K562 (cell line): ENCODE results near the gene TRAIP. TPM values are rescaled to one million over a fixed set of nuclear protein-coding genes. Genes with fewer than 3 reads are reported as not detected.

Experiments
- ARID1B ChIP-seq: fragments of 450-650 bp; IDR thresholded peaks from 2 replicates; pipeline ENCODE4 v1.6.1; 2016; ENCODE audit warnings: antibody characterized with exemption, mild to moderate bottlenecking, inconsistent platforms
- DACH1 ChIP-seq: fragments of 450-650 bp; IDR thresholded peaks from 2 replicates; pipeline ENCODE4 v1.6.1; 2018; ENCODE audit not compliant: partially characterized antibody
- DLX4 ChIP-seq: fragments of 250-450 bp; sonication (Bioruptor Pico); IDR thresholded peaks from 2 replicates; pipeline ENCODE4 v1.6.1; 2021; ENCODE audit warnings: mild to moderate bottlenecking
- MEIS2 ChIP-seq: fragments of 450-650 bp; IDR thresholded peaks from 2 replicates; pipeline ENCODE4 v1.6.1; 2014; ENCODE audit warnings: mild to moderate bottlenecking; ENCODE audit not compliant: partially characterized antibody
- NFYB ChIP-seq: IDR thresholded peaks from 2 replicates; pipeline ENCODE4 v1.6.1; 2011; ENCODE audit warnings: mild to moderate bottlenecking, moderate library complexity; ENCODE audit not compliant: insufficient read length; ENCODE audit errors: extremely low read depth
- PTBP1 ChIP-seq: fragments of 200-400 bp; formaldehyde crosslinking; IDR thresholded peaks from 2 replicates; pipeline ENCODE4 v1.6.1; 2017; ENCODE audit warnings: low read depth, low read length
- RNF2 ChIP-seq: sonication (generic); IDR thresholded peaks from 2 replicates; pipeline ENCODE4 v1.6.1; 2016
- SMARCA4 ChIP-seq: fragments of 450-650 bp; IDR thresholded peaks from 2 replicates; pipeline ENCODE4 v1.6.1; 2016
- SMARCE1 ChIP-seq: fragments of 450-650 bp; IDR thresholded peaks from 2 replicates; pipeline ENCODE4 v1.7.1; 2016; ENCODE audit warnings: mild to moderate bottlenecking
- TAL1 ChIP-seq: fragments of 450-650 bp; IDR thresholded peaks from 2 replicates; pipeline ENCODE4 v1.6.1; 2016; ENCODE audit warnings: mild to moderate bottlenecking
- TBL1XR1 ChIP-seq, 2 experiments: IDR thresholded peaks; 2 replicates each; pipeline ENCODE4 v1.6.1; 2012; ENCODE audit warnings: improper control_type of control experiment in 2 of 2, low read length in 2 of 2, mild to moderate bottlenecking in 1 of 2
- USF2 ChIP-seq: sonication (generic); formaldehyde crosslinking; IDR thresholded peaks from 2 replicates; pipeline ENCODE4 v1.5.0; 2020; ENCODE audit warnings: missing genetic modification reagents
- YY1 ChIP-seq, 3 experiments: IDR thresholded peaks; 2 replicates each; pipeline ENCODE4 v1.6.1; 2011; ENCODE audit warnings: low read length in 2 of 3, mild to moderate bottlenecking in 2 of 3, moderate library complexity in 2 of 3, borderline replicate concordance in 1 of 3, control low read depth in 1 of 3, low read depth in 1 of 3; ENCODE audit not compliant: insufficient read depth in 3 of 3, insufficient replicate concordance in 2 of 3, control insufficient read depth in 1 of 3, insufficient read length in 1 of 3; ENCODE audit errors: extremely low read depth in 1 of 3
- ZBTB5 ChIP-seq: fragments of 450-650 bp; IDR thresholded peaks from 2 replicates; pipeline ENCODE4 v1.6.1; 2017; ENCODE audit warnings: antibody characterized with exemption
- ZBTB9 ChIP-seq: fragments of 450-650 bp; formaldehyde crosslinking; IDR thresholded peaks from 2 replicates; pipeline ENCODE4 v1.4.0; 2020; ENCODE audit warnings: mild to moderate bottlenecking, moderate library complexity
- ZMIZ1 ChIP-seq, 2 experiments: fragments of 150-350 bp in 1 of 2; IDR thresholded peaks; 2 replicates each; pipeline ENCODE4 v1.6.1; 2012 to 2016; ENCODE audit warnings: low read depth in 2 of 2, low read length in 2 of 2, mild to moderate bottlenecking in 1 of 2, moderate library complexity in 1 of 2
- ZNF239 ChIP-seq: fragments of 250-450 bp; sonication (Bioruptor Pico); IDR thresholded peaks from 2 replicates; pipeline ENCODE4 v1.4.0; 2020; ENCODE audit warnings: mild to moderate bottlenecking
- polyA plus RNA-seq, 8 experiments: library from polyadenylated mRNA; depleted of rRNA in 4 of 8; stranded (reverse) in 5 of 8; unstranded in 3 of 8; fragments of >200 nt; fragmentation: Nextera tagmentation in 2 of 8; fragmentation: Illumina TruSeq in 1 of 8; extraction: Ambion mirVana in 2 of 8; extraction: Trizol in 1 of 8; gene quantifications; 2 replicates each; pipeline versions ENCODE4 v1.2.1 to v1.2.3, GENCODE V29; 2011 to 2014; ENCODE audit warnings: inconsistent platforms in 1 of 8, missing spikeins in 1 of 8
- total RNA-seq, 7 experiments: library from RNA; depleted of rRNA in 6 of 7; stranded (reverse); fragments of >200 nt in 6 of 7; fragmentation: Illumina TruSeq in 2 of 7; extraction: Trizol in 2 of 7; gene quantifications; 2 replicates each; pipeline versions ENCODE4 v1.2.1 to v1.2.3, GENCODE V29; 2011 to 2021; ENCODE audit warnings: low replicate concordance in 1 of 7

Gene TRAIP
- total and polyA plus RNA-seq, 9 of the 15 experiments (the other 6 are each of a cell fraction or from before 2014, with no cell fraction given): 14.3 to 38.6 (median 21.2) TPM

DNA sequence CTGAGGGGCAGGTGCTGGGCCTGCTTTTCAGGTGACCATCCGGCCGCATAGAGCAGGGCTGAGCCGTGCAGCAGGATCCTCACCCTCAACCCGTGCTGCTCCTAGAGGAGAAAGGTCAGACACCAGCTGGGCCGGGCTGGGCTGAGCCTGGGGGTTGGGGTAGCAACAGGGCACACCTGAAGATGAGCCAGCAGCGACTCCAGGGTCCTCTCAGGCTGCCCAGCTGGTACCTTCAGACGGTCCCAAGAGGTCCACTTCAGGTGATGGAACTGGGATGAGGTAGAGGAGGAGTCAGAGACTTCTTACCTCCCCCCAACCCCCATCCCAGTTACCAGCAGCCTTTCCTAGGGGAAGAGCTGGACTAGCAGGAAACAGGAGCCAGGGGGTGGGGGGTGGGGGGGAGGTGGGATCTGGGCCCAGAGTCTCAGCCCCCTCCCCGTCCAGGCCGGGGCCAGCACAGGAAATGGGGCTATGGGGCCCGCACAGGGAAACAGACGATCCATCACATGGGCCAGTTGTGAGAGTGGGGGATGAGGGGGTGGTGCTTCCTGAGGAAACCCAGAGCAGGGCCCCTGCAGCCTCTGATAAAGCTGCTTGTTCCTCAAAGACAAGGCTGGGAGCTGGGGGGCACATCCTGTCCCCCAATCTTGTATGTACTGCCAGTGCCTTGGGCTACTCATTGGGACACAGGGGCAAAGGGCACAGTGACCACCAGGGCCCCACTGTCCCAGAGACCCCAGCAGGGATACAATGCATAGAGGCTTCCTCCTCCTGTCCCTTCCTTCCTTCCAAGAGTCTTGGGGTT is 50.3 kb downstream of the TRAIP start (continued):
- TF ChIP-seq ZMIZ1 (IDR thresholded peaks at IDR 0.05; ENCODE audit: low read depth in 2 of 2, low read length in 2 of 2): peak in 1 of 2 experiments; percentile 56; a peak in 1 of 4 replicates
- peak; percentile 75 for TF ChIP-seq RNF2
- TF ChIP-seq SMARCA4: peak; percentile 75
- no peak for TF ChIP-seq NFYB
- peak; percentile 53; the same call in 1 of the 2 replicates for TF ChIP-seq TAL1
- peak; percentile 84 for TF ChIP-seq ARID1B
- TF ChIP-seq DLX4: no peak
- no peak for TF ChIP-seq TBL1XR1 (IDR thresholded peaks at IDR 0.05; ENCODE audit: low read length in 2 of 2)
- 0 out of 2 replicates have a peak, but pooled peaks have one; percentile 15 for TF ChIP-seq ZBTB9 (CRISPR knock-in tag)
- TF ChIP-seq YY1 (IDR thresholded peaks at IDR 0.05; ENCODE audit: borderline replicate concordance in 1 of 3, control insufficient read depth in 1 of 3, extremely low read depth in 1 of 3, insufficient read depth in 3 of 3, insufficient read length in 1 of 3, insufficient replicate concordance in 2 of 3, low read depth in 1 of 3, low read length in 2 of 3): peak in 1 of 3 experiments; percentile 16
- peak; percentile 35; the same call in 1 of the 2 replicates for TF ChIP-seq SMARCE1
- TF ChIP-seq ZBTB5: no peak
- peak; percentile 47; the same call in 1 of the 2 replicates for TF ChIP-seq USF2
- no peak for TF ChIP-seq PTBP1
- peak; percentile 39 for TF ChIP-seq MEIS2
- TF ChIP-seq DACH1: peak; percentile 13
- no peak for TF ChIP-seq ZNF239
